HepG2 (cell line): Measurements from ENCODE around the gene ATP6V0A1. TPM values are rescaled to one million over a fixed set of nuclear protein-coding genes. Genes with fewer than 3 reads are reported as not detected.

Source experiments
- ARID4A ChIP-seq: sonication (generic); formaldehyde crosslinking; IDR thresholded peaks from 2 replicates; pipeline ENCODE4 v1.5.0; 2020; ENCODE audit warnings: mild to moderate bottlenecking, missing genetic modification reagents, borderline replicate concordance
- BRCA1 ChIP-seq: sonication (generic); formaldehyde crosslinking; IDR thresholded peaks from 2 replicates; pipeline ENCODE4 v1.4.0; 2020; ENCODE audit warnings: missing genetic modification reagents
- ESRRA ChIP-seq: sonication (generic); formaldehyde crosslinking; IDR thresholded peaks from 2 replicates; pipeline ENCODE4 v1.5.1; 2020; ENCODE audit warnings: mild to moderate bottlenecking, low read depth, missing genetic modification reagents
- GFI1 ChIP-seq: sonication (generic); formaldehyde crosslinking; IDR thresholded peaks from 2 replicates; pipeline ENCODE4 v1.5.0; 2020; ENCODE audit warnings: missing genetic modification reagents, mild to moderate bottlenecking, borderline replicate concordance
- HDAC1 ChIP-seq: sonication (generic); formaldehyde crosslinking; IDR thresholded peaks from 2 replicates; pipeline ENCODE4 v1.5.1; 2020; ENCODE audit warnings: mild to moderate bottlenecking, missing genetic modification reagents
- KDM1A ChIP-seq: IDR thresholded peaks from 2 replicates; pipeline ENCODE4 v1.6.1; 2016; ENCODE audit warnings: missing compliant biosample characterization
- KLF6 ChIP-seq: IDR thresholded peaks from 2 replicates; pipeline ENCODE4 v1.8.0; 2016; ENCODE audit warnings: missing biosample characterization, missing genetic modification reagents
- MEIS1 ChIP-seq: sonication (generic); formaldehyde crosslinking; IDR thresholded peaks from 2 replicates; pipeline ENCODE4 v1.9.0; 2021; ENCODE audit warnings: mild to moderate bottlenecking, missing genetic modification reagents, moderate library complexity, borderline replicate concordance
- NFKBIZ ChIP-seq: IDR thresholded peaks from 2 replicates; pipeline ENCODE4 v1.6.1; 2018; ENCODE audit warnings: missing genetic modification reagents, missing compliant biosample characterization
- ONECUT2 ChIP-seq: sonication (generic); formaldehyde crosslinking; IDR thresholded peaks from 2 replicates; pipeline ENCODE4 v1.4.0; 2020; ENCODE audit warnings: missing genetic modification reagents
- PAX8 ChIP-seq: sonication (generic); formaldehyde crosslinking; IDR thresholded peaks from 2 replicates; pipeline ENCODE4 v1.8.0; 2022; ENCODE audit warnings: mild to moderate bottlenecking, missing genetic modification reagents, borderline replicate concordance
- PHF8 ChIP-seq: sonication (generic); formaldehyde crosslinking; IDR thresholded peaks from 2 replicates; pipeline ENCODE4 v1.5.0; 2020; ENCODE audit warnings: missing genetic modification reagents
- POGK ChIP-seq: sonication (generic); formaldehyde crosslinking; conservative IDR thresholded peaks from 2 replicates; pipeline ENCODE4 v1.8.0; 2022; ENCODE audit warnings: mild to moderate bottlenecking, moderate library complexity, missing genetic modification reagents
- TMF1 ChIP-seq: sonication (generic); formaldehyde crosslinking; IDR thresholded peaks from 2 replicates; pipeline ENCODE4 v1.8.1; 2022; ENCODE audit warnings: low read depth, missing genetic modification reagents
- TRAFD1 ChIP-seq: sonication (generic); formaldehyde crosslinking; IDR thresholded peaks from 2 replicates; pipeline ENCODE4 v1.5.1; 2020; ENCODE audit warnings: missing genetic modification reagents, mild to moderate bottlenecking, borderline replicate concordance
- ZMYM4 ChIP-seq: sonication (generic); formaldehyde crosslinking; IDR thresholded peaks from 2 replicates; pipeline ENCODE4 v1.8.1; 2023; ENCODE audit warnings: mild to moderate bottlenecking, missing genetic modification reagents
- ZNF143 ChIP-seq: sonication (generic); formaldehyde crosslinking; IDR thresholded peaks from 2 replicates; pipeline ENCODE4 v1.4.0; 2020; ENCODE audit warnings: missing genetic modification reagents
- ZNF17 ChIP-seq: sonication (generic); formaldehyde crosslinking; IDR thresholded peaks from 2 replicates; pipeline ENCODE4 v1.5.0; 2020; ENCODE audit warnings: mild to moderate bottlenecking, missing genetic modification reagents
- ZNF207 ChIP-seq: fragments of 450-650 bp; IDR thresholded peaks from 2 replicates; pipeline ENCODE4 v1.6.1; 2016; ENCODE audit warnings: antibody characterized with exemption, borderline replicate concordance
- ZNF337 ChIP-seq: sonication (generic); formaldehyde crosslinking; IDR thresholded peaks from 2 replicates; pipeline ENCODE4 v1.5.1; 2020; ENCODE audit warnings: missing genetic modification reagents, low read depth, mild to moderate bottlenecking, borderline replicate concordance
- ZNF670 ChIP-seq: sonication (generic); formaldehyde crosslinking; IDR thresholded peaks from 2 replicates; pipeline ENCODE4 v1.8.0; 2022; ENCODE audit warnings: mild to moderate bottlenecking, missing genetic modification reagents, borderline replicate concordance
- ZNF7 ChIP-seq: IDR thresholded peaks from 2 replicates; pipeline ENCODE4 v1.6.1; 2016; ENCODE audit warnings: missing biosample characterization, missing genetic modification reagents
- polyA plus RNA-seq, 8 experiments: library from polyadenylated mRNA; depleted of rRNA in 3 of 8; stranded (reverse) in 7 of 8; unstranded in 1 of 8; fragments of >200 nt; fragmentation: Illumina TruSeq in 4 of 8; extraction: Trizol in 4 of 8; gene quantifications; 2 replicates each; pipeline versions ENCODE4 v1.2.1 to v1.2.3, GENCODE V29; 2011 to 2016; ENCODE audit warnings: low read depth in 4 of 8, missing spikeins in 1 of 8, mixed read lengths in 1 of 8; ENCODE audit not compliant: insufficient read depth in 1 of 8
- total RNA-seq, 5 experiments: library from RNA; depleted of rRNA; stranded (reverse); fragments of >200 nt; fragmentation: Illumina TruSeq; extraction: Trizol; gene quantifications; 2 replicates each; pipeline ENCODE4 v1.2.3, GENCODE V29; 2016; ENCODE audit warnings: low read depth in 1 of 5

ATP6V0A1 gene
- total and polyA plus RNA-seq, 2 of the 13 experiments (the other 11 are each of a cell fraction or from before 2014, with no cell fraction given) = 27.9 to 54.1 TPM

GRCh38 chr17:42562388-42563142 is 103.9 kb downstream of the ATP6V0A1 start (continued):
- 0 out of 2 replicates have a peak, but pooled peaks have one; percentile 7 for TF ChIP-seq TRAFD1
- 0 out of 2 replicates have a peak, but pooled peaks have one; percentile 12 for TF ChIP-seq ZNF143
- TF ChIP-seq PHF8 (CRISPR knock-in tag) = peak; percentile 82
- TF ChIP-seq POGK (CRISPR knock-in tag) = peak; percentile 87
- TF ChIP-seq ESRRA (CRISPR knock-in tag) = no peak
- peak; percentile 69; the same call in 1 of the 2 replicates for TF ChIP-seq PAX8 (CRISPR knock-in tag)
- TF ChIP-seq ZNF17 (CRISPR knock-in tag) = no peak
- TF ChIP-seq MEIS1 (CRISPR knock-in tag) = peak; percentile 68
- TF ChIP-seq TMF1 (CRISPR knock-in tag) = no peak
- TF ChIP-seq ZNF207 = no peak
- no peak for TF ChIP-seq KDM1A (CRISPR knock-in tag)
- TF ChIP-seq GFI1 (CRISPR knock-in tag) = peak; percentile 46
- TF ChIP-seq BRCA1 (CRISPR knock-in tag) = peak; percentile 21; the same call in 1 of the 2 replicates
- TF ChIP-seq HDAC1 (CRISPR knock-in tag) = no peak
- peak; percentile 55 for TF ChIP-seq ARID4A (CRISPR knock-in tag)
- no peak; the same call in 1 of the 2 replicates for TF ChIP-seq ZNF670 (CRISPR knock-in tag)
- peak; percentile 45; the same call in 1 of the 2 replicates for TF ChIP-seq KLF6
- TF ChIP-seq ONECUT2 (CRISPR knock-in tag) = no peak
- TF ChIP-seq ZNF7 = 0 out of 2 replicates have a peak, but pooled peaks have one; percentile 33
- TF ChIP-seq ZNF337 (CRISPR knock-in tag) = no peak
- TF ChIP-seq ZMYM4 (CRISPR knock-in tag) = no peak
- TF ChIP-seq NFKBIZ = peak; percentile 3; the same call in 1 of the 2 replicates
